ENCODE measurements around the gene PEDS1. TPM values are rescaled to one million over a fixed set of nuclear protein-coding genes. Genes with fewer than 3 reads are reported as not detected.

Gene PEDS1
- 50.0 and 56.3 TPM in 2 replicates for total RNA-seq

DNA sequence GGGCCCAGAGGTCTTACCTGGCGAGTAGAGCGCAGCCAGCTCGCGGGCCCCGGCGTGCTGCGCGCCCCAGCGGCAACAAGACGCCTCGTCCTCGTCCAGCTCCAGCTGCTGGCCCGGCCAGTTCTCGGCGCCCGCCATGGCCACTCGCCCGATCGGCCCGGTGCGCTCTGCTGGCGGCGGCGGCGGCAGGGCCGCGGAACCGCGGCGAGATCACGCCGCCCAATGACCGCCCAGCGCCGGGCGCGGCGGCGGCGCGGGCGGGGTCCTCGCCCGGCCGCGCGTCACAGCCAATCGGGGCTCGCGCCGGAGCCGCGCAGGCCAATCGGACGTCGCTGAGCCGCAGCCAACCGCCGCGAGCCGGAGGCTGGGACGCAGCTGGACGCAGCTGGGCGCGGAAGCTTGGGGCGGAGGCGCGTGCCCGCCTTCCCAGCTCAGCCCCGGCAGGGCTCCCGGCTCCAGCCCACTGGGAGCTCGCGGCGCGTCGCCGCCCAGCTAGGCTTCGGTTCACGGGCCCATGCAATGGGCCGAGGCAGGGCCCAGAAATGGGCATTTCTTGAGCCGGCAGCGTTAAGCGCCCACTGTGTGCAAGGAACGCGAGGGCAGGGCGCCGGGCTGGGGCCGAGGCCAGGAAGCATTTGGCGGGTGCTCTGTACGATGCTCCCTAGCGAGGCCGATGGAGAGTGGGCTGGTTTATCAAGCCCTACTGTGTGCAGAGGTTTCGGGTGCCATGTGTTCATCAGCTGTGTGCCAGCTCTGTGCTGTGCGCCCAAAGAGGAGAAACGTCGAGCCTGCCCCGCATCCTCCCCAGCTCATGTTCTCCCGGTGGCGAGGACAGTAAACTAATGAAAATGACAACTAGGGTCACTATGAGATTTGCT lies at the start of gene PEDS1:
TSS of gene PEDS1 (minus strand) at position 224 of the 878 bp plus-strand sequence. CDS start at position 138, 86 bp downstream.

GRCh38 chr20:50190251-50191064 lies 36.9 kb upstream of the PEDS1 start, which contains the start of gene CEBPB:
CEBPB (plus strand) TSS chr20:50190830; CDS start chr20:50191034, 204 bp downstream.

GRCh38 chr20:50112512-50113419 lies 40.8 kb downstream of the PEDS1 start, which contains the start of gene UBE2V1:
UBE2V1 (minus strand) TSS chr20:50113150; CDS start chr20:50113128, 22 bp downstream.

Other genes starting within 250 kb of the PEDS1 start
- 3.5 and 4.2 TPM in 2 replicates for gene SPATA2, start 238.2 kb downstream of the PEDS1 start, total RNA-seq
- gene RNF114, start 217.3 kb downstream of the PEDS1 start, total RNA-seq = 80.0 and 96.7 TPM in 2 replicates
- 5.3 and 6.5 TPM in 2 replicates for gene SNAI1, start 170.7 kb downstream of the PEDS1 start, total RNA-seq
- gene UBE2V1, start 40.6 kb downstream of the PEDS1 start, total RNA-seq = 111 and 122 TPM in 2 replicates
- 7.0 and 8.8 TPM in 2 replicates for gene CEBPB, start 37.1 kb upstream of the PEDS1 start, total RNA-seq